ENCODE results near the gene PAPPA2.
"Not testable (repeated sequence)": the region's sequence is repeated elsewhere in the genome, so short reads cannot be mapped to it uniquely, and the experiment has no call there.

PAPPA2 gene

DNA sequence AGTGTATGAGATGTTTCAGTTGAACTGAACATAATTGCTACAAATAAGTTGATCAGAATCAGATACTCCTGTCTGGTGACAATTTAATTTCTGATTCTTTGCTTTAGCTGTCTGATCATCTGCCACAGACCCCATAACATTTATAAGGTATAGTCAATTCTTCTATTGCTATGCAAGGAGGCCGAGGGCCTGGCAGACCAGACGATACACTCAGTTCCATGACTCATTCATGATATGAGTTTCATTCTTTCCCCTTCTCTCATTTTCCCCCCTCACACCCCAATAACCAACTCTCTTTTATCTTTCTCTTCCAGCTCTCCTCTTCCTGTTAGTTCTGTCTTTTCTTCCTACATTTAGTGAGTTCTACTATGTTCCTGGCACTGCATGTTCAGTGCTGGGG is 236.8 kb downstream of the PAPPA2 start:
- DNase-seq: no peak

DNA sequence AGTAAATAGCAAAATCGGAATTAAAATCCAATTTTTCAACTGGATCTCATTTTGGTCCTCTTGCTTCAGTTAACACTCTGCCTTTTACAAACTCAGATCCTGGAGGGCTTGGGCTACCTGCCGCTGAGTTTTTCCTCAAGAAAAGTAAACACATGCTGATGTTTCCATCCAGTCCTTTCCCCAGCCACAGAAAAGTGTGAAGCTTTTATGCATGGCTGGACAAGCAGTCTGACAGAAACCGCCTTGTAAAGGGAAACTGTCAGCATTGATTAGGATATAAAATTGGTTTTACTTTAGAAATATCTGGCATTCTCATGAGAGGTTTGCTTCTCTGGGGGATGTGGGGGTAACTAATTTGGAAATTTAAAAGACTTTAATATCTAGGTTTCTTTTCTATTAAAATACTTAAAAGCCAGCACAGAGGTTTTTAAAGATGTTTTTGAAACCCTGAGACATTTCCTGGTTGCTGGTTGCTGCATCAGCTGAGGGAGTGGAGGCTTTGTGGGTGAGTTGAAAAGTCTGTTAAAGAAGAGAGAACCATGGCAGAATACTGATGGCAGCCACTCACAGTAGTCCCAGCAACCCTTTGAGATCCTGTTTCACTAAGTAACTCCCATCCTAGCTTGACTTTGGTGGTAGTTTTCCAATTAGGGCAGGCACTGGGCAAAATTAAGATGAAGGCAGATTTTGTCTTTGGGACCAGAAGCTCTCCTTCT is 238.3 kb downstream of the PAPPA2 start:
- DNase-seq: no peak

DNA sequence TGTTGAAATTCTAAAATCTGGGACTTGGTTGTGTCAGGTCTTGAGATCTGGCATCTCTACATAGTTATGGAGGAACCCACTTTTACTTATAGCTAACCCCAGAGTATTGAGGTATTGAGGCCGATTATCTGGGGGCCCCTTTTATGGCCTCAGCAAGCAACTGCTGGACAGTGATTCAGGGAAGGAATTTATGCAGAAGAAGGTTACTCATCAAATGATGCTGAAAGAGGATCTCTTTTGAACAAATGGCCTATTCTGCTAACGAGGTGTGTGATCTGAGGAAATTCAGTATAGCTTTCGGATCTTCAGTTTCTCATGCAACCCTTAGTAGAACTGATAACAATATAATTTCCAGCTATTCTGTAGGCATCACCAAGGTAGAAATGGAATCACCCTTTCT is 239.9 kb downstream of the PAPPA2 start:
- no peak for DNase-seq

DNA sequence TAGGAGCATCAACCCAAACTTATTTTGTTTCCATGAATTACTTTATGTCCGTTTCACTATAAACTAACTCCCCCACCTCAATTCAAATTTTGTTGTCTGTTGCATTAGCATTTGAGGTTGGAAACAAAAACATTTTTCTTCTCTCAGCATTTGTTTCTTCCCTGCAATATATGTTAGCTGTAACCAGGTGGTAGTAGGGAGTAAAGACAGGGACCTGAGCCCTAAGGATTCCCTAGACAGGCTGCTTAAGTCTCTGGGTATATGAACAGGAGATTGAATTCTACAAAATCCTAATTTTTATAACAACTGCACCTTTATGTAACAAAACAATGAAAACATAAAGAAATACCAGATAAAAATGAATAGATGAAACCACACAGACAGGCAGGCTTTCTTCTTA is 242.6 kb downstream of the PAPPA2 start:
- no peak for DNase-seq

DNA sequence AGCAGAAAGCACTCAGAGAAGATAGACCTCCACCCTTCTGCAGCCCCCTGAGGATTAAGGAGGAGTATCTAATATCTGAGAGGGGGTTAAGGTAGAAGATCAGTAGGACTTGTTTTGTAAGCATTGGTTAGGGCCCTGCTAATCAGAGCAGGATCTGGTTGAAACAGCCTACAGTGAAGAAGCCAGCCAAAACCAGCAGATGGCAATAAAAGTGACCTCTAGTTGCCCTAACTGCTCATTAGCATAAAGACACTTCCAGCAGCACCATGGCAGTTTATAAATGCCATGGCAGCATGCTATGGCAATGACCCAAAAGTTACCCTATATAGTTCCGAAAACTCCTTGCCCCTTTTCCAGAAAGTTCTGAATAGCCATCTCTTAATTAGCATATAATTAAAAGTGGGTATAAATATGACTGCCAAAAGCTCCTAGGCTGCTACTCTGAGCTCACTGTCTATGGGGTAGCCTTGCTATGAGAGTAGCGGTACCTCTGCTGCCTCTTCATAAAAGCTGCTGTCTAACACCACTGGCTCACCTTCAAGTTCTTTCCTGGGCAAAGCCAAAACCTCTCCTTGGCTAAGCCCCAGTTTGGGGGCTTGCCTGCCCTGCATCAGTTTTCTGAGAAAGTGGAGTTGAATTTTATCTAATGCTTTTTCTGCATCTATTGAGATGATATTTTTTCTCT is 254.2 kb downstream of the PAPPA2 start:
- no peak for DNase-seq

DNA sequence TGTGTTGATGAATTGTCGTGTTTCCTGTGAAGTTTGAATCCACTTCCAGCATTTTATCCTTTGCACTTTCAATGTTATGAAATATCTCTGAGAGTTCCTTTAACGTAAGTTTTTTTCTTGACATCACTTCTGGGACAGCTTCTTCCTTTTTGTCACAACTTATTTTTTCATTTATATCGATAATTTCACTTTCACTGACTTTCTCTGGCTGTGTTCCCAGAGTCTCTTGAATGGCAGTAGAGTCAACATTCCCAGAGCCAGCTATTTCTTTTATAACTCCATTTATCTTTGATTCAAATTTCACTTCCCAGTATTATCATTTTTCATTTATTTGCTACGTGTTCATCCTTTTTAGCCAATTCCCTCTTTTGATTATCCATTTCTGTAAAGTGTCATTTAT is 256.5 kb downstream of the PAPPA2 start:
- DNase-seq: no peak

DNA sequence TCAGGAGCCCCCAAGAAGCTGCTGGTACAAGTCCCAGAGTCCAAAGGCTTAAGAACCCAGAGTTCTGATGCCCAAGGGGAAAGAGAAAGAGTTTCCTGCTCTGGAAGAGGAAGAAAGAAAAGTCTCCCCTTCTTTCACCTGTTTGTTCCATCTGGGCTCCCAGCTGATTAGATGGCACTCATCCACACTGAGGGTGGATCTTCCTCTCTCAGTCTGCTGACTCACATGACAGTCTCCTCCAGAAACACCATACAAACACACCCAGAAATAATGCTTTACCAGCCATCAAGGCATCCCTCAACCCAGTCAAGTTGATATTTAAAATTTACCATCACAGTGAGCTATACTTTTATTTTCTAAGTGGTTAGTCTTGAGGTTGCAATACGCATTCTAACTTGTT is 257.9 kb downstream of the PAPPA2 start:
- DNase-seq: no peak

DNA sequence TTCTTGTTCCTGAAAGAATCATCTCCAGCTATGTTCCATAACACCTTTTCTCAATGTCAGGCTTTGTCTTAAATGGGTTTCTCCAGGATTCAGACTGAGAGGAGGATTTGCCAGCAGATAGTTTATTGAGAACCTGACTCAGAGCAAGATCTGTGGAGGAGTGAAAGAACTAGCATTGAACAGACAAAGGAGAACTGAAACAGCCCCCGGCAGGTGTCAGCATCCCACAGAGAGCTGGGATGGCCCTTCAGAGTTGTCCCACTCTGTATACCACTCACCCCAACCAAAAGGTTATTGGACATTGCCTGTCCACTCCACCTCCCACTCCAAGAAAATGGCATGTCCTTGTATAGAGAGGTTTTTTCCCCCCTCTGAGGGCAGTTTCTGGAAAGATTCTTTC is 270.7 kb downstream of the PAPPA2 start:
- DNase-seq: no peak

DNA sequence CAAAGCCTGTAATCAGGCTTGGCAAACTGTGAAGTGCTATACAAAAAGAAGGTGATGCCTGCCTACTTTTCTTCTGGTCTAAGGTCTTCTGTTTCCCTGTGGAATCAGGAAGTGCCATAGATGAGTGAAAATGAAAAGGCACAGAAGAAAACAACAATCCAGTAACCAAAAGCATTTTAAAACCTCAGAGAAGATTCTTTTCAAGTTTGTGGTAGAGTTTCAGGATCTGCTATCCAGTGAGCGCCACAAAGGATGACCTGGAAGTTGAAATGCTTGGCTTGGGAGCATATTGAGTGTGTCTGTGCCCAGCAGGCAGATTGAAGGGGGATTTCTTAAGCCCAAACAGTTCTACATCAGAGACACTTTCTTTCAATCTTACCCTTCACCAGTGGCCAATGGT is 272.2 kb downstream of the PAPPA2 start:
- DNase-seq: no peak

DNA sequence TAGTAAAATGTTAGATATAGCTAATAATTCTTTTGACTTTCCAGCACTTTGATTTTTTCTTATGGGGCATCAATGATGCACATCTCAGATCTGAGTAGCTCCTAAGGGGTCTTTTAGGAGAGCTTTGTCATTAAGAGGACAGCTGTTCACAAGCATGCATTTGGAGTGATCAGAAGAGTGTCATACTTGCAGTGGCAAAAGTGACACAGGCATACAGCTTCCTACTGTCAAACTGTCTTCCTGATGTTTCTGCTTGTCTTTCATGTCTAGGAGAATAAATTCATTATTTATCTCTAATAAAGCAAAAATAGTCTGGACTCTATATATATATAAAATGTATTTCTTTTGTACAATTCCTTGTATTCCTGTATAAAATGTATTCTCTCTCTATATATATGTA is 273.0 kb downstream of the PAPPA2 start:
- DNase-seq: no peak

DNA sequence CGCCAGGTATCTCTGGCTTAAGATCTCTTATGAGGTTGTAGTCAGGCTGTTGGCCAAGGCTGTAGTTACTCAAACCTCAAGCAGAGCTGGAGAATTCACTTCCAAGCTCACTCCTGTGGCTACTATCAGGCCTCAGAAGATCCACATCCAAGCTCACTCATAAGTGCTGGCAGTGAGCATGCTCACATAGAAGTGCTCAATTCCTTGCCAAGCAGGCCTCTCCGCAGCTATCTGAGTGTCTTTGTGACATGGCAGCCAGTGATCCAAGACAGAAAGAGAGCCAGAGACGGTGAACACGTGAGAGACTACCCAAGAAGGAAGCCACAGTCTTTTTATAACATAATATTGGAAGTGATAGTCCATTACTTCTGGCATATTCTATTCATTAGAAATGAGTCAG is 278.2 kb downstream of the PAPPA2 start:
- no peak for DNase-seq

DNA sequence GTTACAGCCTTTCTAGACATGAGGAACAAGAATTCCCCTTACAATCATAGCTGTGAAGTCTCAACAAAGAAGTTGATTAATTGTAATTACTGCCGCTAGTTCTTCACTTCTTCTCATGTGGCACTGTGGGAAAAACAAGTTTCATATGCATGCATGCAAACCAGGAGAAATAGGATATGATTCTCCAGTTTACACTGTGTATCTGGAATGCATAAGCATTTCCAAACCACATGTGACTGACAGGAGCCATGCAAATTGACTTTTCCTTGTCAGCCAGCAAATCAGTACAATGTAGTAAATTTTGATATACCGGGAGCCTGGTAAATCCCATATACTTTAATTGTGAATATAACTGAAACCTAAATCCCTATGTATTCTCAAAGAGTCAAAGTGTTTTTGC is 279.3 kb downstream of the PAPPA2 start:
- DNase-seq: no peak

DNA sequence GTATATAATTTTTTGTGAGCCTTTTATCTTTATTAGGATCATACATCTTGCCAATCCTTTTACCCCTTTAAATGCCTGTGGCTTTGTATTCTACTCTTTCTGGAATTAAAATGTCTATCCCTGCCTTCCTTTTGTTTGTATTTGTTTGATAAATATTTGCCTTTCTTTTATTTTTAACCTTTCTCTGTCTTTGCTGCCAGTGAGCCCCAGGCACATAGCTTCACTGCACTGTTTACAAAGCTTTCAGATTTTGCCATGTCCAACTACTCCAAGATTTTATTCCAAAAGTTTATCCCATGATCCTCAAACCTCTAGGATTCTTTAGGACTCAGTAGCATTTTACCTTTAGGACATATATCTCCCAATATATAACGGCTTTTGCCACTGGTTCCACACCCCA is 281.2 kb downstream of the PAPPA2 start:
- no peak for DNase-seq

DNA sequence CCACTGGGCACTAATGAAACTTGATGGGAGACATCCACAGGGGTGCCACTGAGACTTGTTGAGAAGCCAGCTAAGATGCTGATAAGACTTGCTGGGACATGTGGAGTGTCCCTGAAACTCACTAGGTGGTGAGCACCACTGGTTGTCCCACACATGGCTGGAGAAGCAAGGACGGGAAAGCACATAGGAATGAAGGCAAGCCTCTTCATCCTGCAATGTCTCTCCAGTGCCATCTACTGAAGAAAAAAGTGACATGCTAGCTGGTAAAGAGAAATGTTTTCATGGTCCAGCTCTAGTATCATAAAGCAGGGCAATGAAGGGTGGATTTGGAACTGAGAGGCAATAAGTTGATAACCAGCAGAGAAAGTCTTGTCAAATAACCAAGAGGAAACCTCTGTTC is 283.0 kb downstream of the PAPPA2 start:
- no peak for DNase-seq

DNA sequence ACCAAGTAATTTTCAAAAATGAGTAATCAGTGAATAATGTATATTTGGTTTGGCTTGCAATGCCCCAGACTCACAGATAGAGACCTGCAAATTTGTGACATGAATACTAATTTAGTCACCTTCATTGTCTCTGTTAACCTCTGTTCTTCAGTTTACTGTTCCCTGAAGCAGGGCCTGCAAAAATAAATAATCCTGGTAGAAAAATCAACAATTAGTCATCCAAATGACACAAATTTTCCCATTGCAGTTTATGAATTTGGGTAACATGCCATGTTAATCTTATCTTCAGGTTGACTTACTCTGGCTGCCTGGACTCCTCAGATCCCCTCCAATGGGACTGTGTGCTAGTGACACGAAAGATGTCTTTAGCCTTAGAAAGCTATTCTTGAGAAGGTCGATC is 289.5 kb downstream of the PAPPA2 start:
- no peak for DNase-seq

DNA sequence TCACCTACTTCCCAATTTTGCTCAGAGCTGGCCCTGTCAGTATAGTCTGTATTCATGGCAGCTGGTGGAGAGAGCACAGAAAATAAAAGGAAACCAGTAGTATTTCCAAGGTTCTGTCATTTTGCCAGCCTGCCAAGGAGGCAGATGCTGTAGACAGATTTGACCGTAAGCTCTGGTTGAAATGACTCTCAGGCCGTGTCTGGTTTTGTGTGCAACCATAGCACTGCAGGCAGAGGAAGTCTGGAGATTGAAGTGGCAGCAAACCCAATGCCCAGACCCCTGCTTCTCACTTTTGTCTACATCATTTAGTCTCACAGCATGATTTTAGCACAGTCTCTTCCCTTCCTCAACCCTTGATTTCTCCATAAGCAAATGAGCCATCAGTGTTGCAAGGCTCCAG is 291.7 kb downstream of the PAPPA2 start:
- DNase-seq: no peak

DNA sequence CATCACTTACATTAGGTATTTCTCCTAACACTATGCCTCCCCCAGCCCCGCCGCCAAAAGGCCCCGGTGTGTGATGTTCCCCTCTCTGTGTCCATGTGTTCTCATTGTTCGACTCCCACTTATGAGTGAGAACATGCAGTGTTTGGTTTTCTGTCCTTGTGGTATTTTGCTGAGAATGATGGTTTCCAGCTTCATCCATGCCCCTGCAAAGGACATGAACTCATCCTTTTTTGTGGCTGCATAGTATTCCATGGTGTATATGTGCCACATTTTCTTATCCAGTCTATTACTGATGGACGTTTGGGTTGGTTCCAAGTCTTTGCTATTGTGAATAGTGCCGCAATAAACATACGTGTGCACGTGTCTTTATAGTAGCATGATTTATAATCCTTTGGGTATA is 293.8 kb downstream of the PAPPA2 start:
- DNase-seq: not testable (repeated sequence)

DNA sequence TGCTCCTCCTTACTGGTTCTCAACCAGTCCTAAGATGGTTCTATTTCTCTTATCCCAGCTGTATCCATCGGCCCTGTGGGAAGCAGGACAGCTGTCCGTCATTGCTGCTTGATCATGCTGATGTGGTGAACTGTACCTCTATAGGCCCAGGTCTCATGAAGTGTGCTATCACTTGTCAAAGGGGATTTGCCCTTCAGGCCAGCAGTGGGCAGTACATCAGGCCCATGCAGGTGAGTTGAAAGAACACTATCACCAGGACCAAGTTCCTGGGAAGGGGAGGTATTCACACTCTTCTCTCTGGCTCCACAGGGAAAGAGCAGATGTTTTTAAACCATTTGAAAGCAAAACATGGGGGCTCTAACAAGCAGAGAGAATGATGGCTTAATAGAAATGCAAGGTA is 302.6 kb downstream of the PAPPA2 start:
- no peak for DNase-seq

DNA sequence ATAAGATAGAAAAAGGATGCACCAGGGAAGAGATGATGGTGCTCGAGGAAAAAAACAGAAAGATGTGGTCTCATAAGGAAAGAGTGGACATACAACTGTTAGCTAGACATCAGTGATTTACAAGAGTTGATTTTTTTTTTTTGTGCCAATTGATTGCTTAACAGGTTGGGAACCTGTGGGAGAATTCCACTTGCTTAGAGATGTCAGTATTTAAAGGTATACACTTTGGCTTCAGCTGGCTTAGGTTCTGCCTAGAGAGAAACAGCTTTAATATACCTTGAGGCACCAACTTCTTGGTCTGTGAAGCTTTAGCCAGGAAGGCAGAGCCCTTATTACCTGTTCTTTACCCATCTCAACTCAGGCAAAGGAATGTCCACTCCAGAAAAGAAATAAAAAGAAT is 303.8 kb downstream of the PAPPA2 start:
- DNase-seq: no peak

DNA sequence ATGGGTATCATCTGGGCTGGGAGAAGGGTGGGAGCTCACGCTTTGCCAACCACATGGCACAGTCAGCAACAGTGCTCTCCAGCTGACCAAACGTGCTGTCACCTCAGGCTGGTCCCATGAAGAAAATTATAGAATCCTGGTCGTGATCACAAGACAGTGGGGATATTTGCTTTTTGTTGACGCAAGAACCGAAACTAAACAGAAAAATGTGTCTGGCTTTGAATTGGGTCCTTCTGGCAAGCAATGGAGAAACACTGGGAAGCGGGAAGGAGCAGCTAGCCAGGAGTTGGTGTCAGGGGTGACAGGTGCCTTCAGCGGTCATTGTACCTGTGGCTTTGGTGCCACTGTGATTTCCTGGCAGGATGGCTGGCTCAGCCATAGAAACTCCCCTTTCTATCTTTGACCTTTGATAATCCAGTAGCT is 304.8 kb downstream of the PAPPA2 start:
- no peak for DNase-seq

DNA sequence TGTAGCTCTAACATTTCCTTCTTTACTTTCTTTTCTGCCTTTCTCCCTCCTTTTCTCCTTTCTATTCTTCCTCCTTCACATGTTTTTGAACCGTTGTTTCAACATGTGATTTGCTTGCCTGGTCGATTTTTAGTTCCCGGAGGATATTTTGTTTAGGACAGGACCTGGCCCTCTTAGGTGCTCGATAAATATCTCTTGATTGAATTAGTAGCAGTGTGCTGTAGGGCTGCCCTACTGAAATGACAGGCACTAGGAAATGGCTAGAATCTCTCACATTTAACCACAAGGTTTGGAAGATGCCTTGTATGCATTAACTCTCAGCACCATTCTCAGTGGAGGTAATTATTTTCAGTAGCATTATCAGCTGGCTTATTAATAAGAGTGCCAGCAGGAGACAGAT is 305.6 kb downstream of the PAPPA2 start:
- DNase-seq: no peak

DNA sequence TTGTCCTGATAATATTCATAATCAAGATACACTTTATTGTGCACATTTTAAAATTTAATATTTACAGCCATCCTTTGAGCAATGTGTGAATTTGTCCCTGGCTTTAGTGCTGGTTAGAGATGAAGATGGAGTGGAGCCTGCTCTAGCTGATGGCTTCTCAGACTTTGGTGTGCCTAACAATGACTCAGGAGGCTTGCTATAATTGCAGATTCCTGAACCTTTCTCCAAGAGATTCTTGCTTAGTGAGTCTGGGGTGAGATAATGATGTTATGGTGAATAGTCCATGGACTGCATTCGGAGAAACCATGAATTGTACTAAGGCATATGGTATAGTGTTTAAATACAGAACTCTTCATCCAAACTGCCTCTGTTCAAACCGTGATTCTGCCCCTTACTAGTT is 307.1 kb downstream of the PAPPA2 start:
- no peak for DNase-seq

DNA sequence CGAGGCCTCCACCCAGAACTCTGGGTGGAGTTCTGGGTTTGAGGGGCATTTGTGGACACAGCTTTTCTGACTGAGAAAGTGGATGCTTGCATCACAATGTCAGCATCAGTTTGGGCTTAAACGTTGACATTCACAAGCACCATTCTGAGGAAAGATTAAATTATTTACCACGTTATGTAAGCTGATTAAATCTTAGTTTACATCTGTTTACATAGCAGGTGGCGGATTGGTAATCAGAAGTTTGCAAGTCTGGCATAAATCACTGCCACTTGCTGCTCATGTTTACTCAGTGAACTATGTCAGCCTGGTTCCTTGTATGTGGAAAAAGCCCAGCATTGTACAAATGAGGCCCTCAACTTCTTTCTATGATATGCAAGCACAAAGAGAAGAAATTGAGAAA is 310.1 kb downstream of the PAPPA2 start:
- no peak for DNase-seq

DNA sequence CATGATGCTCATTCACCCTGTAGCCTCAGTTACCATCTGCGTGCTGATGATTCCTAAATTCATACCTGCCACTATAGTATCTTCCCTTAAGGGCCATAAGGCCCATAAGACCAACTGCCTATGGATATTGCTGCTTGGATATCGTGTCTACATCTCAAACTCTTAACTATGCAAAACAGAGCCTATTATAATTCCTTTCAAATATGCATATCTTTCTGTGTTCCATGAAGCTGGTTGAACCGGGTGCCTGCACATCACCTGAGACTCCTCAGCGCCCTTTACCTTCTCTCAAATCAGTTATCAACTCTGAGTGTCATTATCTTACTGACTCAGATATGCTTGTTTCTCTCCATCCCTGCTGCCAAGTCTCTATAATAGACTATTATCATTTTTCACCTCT is 311.2 kb downstream of the PAPPA2 start:
- DNase-seq: no peak

DNA sequence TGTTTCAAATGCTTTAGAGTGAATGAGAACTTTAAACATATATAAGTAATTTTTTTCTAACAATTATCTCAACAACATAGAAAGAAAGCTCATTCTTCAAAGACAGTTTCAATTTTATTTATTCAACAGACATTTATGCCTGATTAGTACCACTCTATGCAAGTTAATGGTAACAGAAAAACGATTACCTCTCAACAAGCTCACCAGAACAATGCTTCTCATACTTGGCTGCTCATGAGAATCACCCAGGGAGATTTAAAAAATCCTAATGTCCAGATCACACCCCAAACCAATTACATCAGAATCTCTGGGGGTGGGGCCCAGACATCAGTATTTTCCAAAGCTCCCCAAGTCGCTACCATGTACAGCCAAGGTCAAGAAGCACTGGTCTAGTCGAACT is 312.4 kb downstream of the PAPPA2 start:
- DNase-seq: no peak
